ENCODE data around the gene KHDC1L.
"Not testable (repeated sequence)": the region's sequence is repeated elsewhere in the genome, so short reads cannot be mapped to it uniquely, and the experiment has no call there.

DNA sequence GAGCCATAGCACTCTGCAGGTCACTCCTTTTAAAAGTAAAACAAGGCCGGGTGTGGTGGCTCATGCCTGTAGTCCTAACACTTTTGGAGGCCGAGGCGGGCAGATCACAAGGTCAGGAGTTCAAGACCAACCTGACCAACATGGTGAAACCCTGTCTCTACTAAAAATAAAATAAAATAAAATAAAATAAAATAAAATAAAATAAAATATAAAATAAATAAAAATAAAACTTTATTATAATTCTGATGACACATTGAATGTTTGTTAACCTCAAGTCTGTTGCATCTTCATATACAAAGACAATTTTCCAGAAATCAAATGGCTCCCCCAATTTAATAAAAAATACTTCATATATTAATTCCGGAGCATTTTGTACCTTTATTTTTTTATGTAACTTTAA, 32.0 kb downstream of the KHDC1L start:
- TF ChIP-seq, protein P1, sequence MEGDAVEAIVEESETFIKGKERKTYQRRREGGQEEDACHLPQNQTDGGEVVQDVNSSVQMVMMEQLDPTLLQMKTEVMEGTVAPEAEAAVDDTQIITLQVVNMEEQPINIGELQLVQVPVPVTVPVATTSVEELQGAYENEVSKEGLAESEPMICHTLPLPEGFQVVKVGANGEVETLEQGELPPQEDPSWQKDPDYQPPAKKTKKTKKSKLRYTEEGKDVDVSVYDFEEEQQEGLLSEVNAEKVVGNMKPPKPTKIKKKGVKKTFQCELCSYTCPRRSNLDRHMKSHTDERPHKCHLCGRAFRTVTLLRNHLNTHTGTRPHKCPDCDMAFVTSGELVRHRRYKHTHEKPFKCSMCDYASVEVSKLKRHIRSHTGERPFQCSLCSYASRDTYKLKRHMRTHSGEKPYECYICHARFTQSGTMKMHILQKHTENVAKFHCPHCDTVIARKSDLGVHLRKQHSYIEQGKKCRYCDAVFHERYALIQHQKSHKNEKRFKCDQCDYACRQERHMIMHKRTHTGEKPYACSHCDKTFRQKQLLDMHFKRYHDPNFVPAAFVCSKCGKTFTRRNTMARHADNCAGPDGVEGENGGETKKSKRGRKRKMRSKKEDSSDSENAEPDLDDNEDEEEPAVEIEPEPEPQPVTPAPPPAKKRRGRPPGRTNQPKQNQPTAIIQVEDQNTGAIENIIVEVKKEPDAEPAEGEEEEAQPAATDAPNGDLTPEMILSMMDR (IDR thresholded peaks at IDR 0.05), result not testable (repeated sequence)
- TF ChIP-seq POLR2A, POLR2AphosphoS5 (IDR thresholded peaks at IDR 0.05): not testable (repeated sequence)
